DOHH2 (cell line): ENCODE results near the gene UNC80.

Source experiments
- CTCF ChIP-seq: fragments of 200-600 bp; sonication (generic); IDR thresholded peaks from one replicate; pipeline ENCODE4 v1.5.1; 2014; ENCODE audit warnings: antibody characterized with exemption, mild to moderate bottlenecking, low read depth, low read length; ENCODE audit not compliant: poor library complexity, severe bottlenecking
- EZH2phosphoT487 ChIP-seq: fragments of 200-600 bp; sonication (generic); IDR thresholded peaks from 2 replicates; pipeline ENCODE4 v1.6.1; 2017; ENCODE audit warnings: borderline replicate concordance, mild to moderate bottlenecking, antibody characterized with exemption, low read length, moderate library complexity, mixed read lengths

- TF ChIP-seq CTCF, result no peak
- no peak for TF ChIP-seq EZH2phosphoT487
These were observed 9.1 kb upstream of the UNC80 start for GRCh38 chr2:209762563-209762962.
